GM23248 (cell line): Measurements from ENCODE around the gene TTC21A. TPM values are rescaled to one million over a fixed set of nuclear protein-coding genes. Genes with fewer than 3 reads are reported as not detected.
A peak's percentile ranks its signal among the peaks of the same experiment; 100 is the strongest.

Experiments
- DNase-seq: peaks from one replicate; pipeline ENCODE4 v3.0.0-alpha.2; 2015
- H2AFZ ChIP-seq: fragments of 200-600 bp; sonication (generic); 2 replicates; pipeline ENCODE4 v1.6.1; 2016; ENCODE audit warnings: antibody characterized with exemption
- H3F3A ChIP-seq: fragments of 200-600 bp; sonication (generic); 2 replicates; pipeline ENCODE4 v1.6.1; 2016; ENCODE audit warnings: mild to moderate bottlenecking, antibody characterized with exemption, mixed run types; ENCODE audit not compliant: insufficient read depth
- H3K27ac ChIP-seq: fragments of 200-600 bp; sonication (generic); 2 replicates; pipeline ENCODE4 v1.5.1; 2016; ENCODE audit warnings: mild to moderate bottlenecking
- H3K27me3 ChIP-seq: fragments of 200-600 bp; sonication (generic); replicated peaks from 2 replicates; pipeline ENCODE4 v1.6.1; 2016; ENCODE audit warnings: mild to moderate bottlenecking; ENCODE audit not compliant: insufficient read depth
- H3K36me3 ChIP-seq: fragments of 200-600 bp; sonication (generic); 2 replicates; pipeline ENCODE4 v1.6.1; 2016; ENCODE audit warnings: low read depth, mild to moderate bottlenecking
- H3K4me1 ChIP-seq: fragments of 200-600 bp; sonication (generic); 2 replicates; pipeline ENCODE4 v1.6.1; 2016; ENCODE audit warnings: mild to moderate bottlenecking; ENCODE audit not compliant: insufficient read depth
- H3K4me2 ChIP-seq: fragments of 200-600 bp; sonication (generic); one replicate; pipeline ENCODE4 v1.6.1; 2016; ENCODE audit warnings: mild to moderate bottlenecking; ENCODE audit not compliant: unreplicated experiment
- H3K4me3 ChIP-seq: fragments of 200-600 bp; sonication (generic); 2 replicates; pipeline ENCODE4 v1.5.1; 2016; ENCODE audit warnings: mild to moderate bottlenecking
- H3K79me2 ChIP-seq: fragments of 200-600 bp; sonication (generic); 2 replicates; pipeline ENCODE4 v1.6.1; 2016; ENCODE audit warnings: mild to moderate bottlenecking; ENCODE audit not compliant: insufficient read depth
- H3K9ac ChIP-seq: fragments of 200-600 bp; sonication (generic); 2 replicates; pipeline ENCODE4 v1.6.1; 2016; ENCODE audit warnings: mild to moderate bottlenecking
- H3K9me2 ChIP-seq: fragments of 200-600 bp; sonication (generic); 2 replicates; pipeline ENCODE4 v1.6.1; 2016; ENCODE audit warnings: mixed run types, mild to moderate bottlenecking, moderate library complexity; ENCODE audit not compliant: insufficient read depth
- H3K9me3 ChIP-seq: fragments of 200-600 bp; sonication (generic); one replicate; pipeline ENCODE4 v1.6.1; 2017; ENCODE audit warnings: low read depth
- H4K20me1 ChIP-seq: fragments of 200-600 bp; sonication (generic); 2 replicates; pipeline ENCODE4 v1.6.0; 2016; ENCODE audit not compliant: insufficient read depth
- EZH2 ChIP-seq: fragments of 200-600 bp; sonication (generic); IDR thresholded peaks from 2 replicates; pipeline ENCODE4 v1.6.1; 2018; ENCODE audit warnings: antibody characterized with exemption, mild to moderate bottlenecking; ENCODE audit not compliant: insufficient read depth, poor library complexity, severe bottlenecking
- EZH2phosphoT487 ChIP-seq: fragments of 200-600 bp; sonication (generic); IDR thresholded peaks from 2 replicates; pipeline ENCODE4 v1.6.1; 2018; ENCODE audit warnings: antibody characterized with exemption, moderate library complexity, mild to moderate bottlenecking, low read depth; ENCODE audit not compliant: insufficient read depth
- WGBS, 2 experiments: methylation state at CpG; one replicate each; pipeline ENCODE4 v1.1.6; 2015 to 2017; ENCODE audit warnings: low lambda C conversion rate in 2 of 2, low coverage in 1 of 2; ENCODE audit errors: missing lambda C conversion rate in 2 of 2; 5-methylcytosine and 5-hydroxymethylcytosine counted together
- in situ Hi-C: fragments of 300-500 bp; cut with MboI; formaldehyde crosslinking; loops from 2 replicates; pipeline ENCODE4 v1.15.0; 2020
- polyA plus RNA-seq: library from polyadenylated mRNA; unstranded; fragments of >200 nt; fragmentation: Nextera tagmentation; extraction: Ambion mirVana; gene quantifications from 2 replicates; pipeline ENCODE4 v1.2.1, GENCODE V29; 2016
- total RNA-seq: library from RNA; depleted of rRNA; stranded (reverse); fragments of >200 nt; shearing (Covaris generic); gene quantifications from 2 replicates; pipeline ENCODE4 v1.2.3, GENCODE V29; 2014

The TTC21A gene
- total and polyA plus RNA-seq, 2 experiments from 2014 or later, result 0.76 to 1.2 TPM

DNA sequence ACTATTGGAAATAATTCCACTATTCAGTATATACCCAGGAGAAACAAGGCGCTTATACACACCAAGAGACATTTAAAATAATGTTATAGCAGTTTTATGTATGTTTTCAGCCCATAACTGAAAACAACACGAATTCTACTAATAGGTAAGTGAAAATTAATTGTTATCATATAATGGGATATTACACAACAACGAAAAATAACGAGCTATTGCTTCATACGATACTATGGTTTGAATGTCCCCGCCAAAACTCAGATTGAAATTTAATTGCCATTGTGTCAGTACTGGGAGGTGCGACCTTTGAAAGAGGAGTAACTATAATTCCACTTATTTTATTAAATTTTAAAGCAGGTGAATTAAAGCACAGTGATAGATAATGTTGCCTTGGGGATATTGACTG is 49.9 kb downstream of the TTC21A start:
- 0 out of 2 replicates have a peak, but pooled peaks cover under 1% of the 10 kb centered on the region for H3F3A ChIP-seq

DNA sequence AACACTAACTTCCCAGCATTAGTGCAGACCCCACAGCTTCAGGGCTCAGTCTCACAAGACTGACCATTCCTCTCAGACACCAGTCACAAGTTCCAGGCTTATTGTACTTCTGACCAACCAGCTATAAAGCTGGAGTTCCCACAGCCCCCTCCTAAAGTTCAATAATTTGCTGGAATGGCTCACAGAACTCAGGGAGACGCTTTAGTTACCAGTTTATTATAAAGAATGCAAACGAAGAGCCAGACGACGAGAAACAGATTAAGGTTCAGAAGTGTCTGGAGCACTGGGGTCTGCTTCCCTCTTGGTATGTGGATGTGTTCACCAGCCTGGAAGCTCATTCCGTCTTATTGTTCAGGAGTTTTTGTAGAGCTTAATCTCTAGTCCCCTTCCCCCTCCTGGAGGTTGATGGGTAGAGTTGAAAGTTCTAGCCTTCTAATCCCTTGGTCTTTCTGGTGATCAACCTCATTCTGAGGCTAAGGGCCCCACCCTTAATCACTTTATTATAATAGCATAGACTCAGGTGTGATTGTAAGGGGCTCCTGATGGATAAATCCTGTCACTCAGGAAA is 50.8 kb downstream of the TTC21A start:
- Histone ChIP-seq H2AFZ (no peak overlapping the region), H3K36me3 (no peaks in the 10 kb centered on the region), H3K27ac (no peak overlapping the region), H3K9me2 (no peaks in the 10 kb centered on the region), H3F3A (no peaks in the 10 kb centered on the region), H3K9ac (no peak overlapping the region), H3K4me3 (no peak overlapping the region), H3K79me2 (no peaks in the 10 kb centered on the region), H3K9me3 (no peaks in the 10 kb centered on the region), H3K4me1 (no peaks in the 10 kb centered on the region), H4K20me1 (no peaks in the 10 kb centered on the region), H3K27me3 (no peaks in the 10 kb centered on the region), H3K4me2 (no peak overlapping the region)
- TF ChIP-seq EZH2phosphoT487 (no peak), EZH2 (no peak)
- DNase-seq, result no peak
- 63 to 75% methylated on average over 5 of the region's 5 CpGs for WGBS, 2 experiments
- in situ Hi-C loops, result no loop called here

More for the DNA sequence above, 49.9 kb downstream of the TTC21A start:
- no peak for DNase-seq
- no peak overlapping the region for H3K4me2 ChIP-seq
- H2AFZ ChIP-seq, result no peak overlapping the region
- H3K9ac ChIP-seq, result no peak overlapping the region
- H3K36me3 ChIP-seq, result no peaks in the 10 kb centered on the region
- H3K4me1 ChIP-seq, result no peaks in the 10 kb centered on the region
- no peak overlapping the region for H3K27ac ChIP-seq
- H3K4me3 ChIP-seq, result no peak overlapping the region
- in situ Hi-C loops, result no loop called here
- no peaks in the 10 kb centered on the region for H3K9me3 ChIP-seq
- no peaks in the 10 kb centered on the region for H3K79me2 ChIP-seq
- no peaks in the 10 kb centered on the region for H4K20me1 ChIP-seq
- WGBS, 2 experiments, result 90 to 91% methylated on average over 7 of the region's 7 CpGs
- TF ChIP-seq EZH2phosphoT487 (no peak), EZH2 (no peak)
- H3K9me2 ChIP-seq, result no peaks in the 10 kb centered on the region
- H3K27me3 ChIP-seq, result no peaks in the 10 kb centered on the region

DNA sequence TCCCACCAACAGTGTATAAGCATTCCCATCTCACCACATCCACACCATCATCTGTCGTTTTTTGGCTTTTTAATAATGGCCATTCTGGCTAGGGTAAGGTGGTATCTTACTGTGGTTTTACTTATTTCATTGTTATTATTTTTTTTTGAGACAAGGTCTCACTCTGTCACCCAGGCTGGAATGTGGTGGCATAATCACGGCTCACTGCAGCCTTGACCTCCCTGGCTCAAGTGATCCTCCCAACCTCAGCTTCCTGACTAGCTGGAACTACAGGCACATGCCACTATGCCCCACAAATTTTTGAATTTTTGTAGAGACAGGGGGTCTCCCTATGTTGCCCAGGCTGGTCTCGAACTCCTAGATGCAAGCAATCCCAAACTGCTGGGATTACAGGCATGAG is 56.9 kb downstream of the TTC21A start:
- H3K4me2 ChIP-seq, result no peak overlapping the region
- DNase-seq, result no peak
- no peaks in the 10 kb centered on the region for H3K79me2 ChIP-seq
- peaks cover 31% of the 10 kb centered on the region for H3F3A ChIP-seq
- in situ Hi-C loops, result no loop called here
- H3K4me1 ChIP-seq, result peaks cover 31% of the 10 kb centered on the region
- H3K9me3 ChIP-seq, result no peaks in the 10 kb centered on the region
- no peaks in the 10 kb centered on the region for H3K27me3 ChIP-seq
- no peak overlapping the region for H3K4me3 ChIP-seq
- H3K9ac ChIP-seq, result no peak overlapping the region
- H4K20me1 ChIP-seq, result no peaks in the 10 kb centered on the region
- 78 to 85% methylated on average over 3 of the region's 3 CpGs for WGBS, 2 experiments
- no peak overlapping the region for H2AFZ ChIP-seq
- no peak overlapping the region for H3K27ac ChIP-seq
- H3K9me2 ChIP-seq, result no peaks in the 10 kb centered on the region
- H3K36me3 ChIP-seq, result no peaks in the 10 kb centered on the region
- no peak for TF ChIP-seq EZH2
- TF ChIP-seq EZH2phosphoT487, result no peak

DNA sequence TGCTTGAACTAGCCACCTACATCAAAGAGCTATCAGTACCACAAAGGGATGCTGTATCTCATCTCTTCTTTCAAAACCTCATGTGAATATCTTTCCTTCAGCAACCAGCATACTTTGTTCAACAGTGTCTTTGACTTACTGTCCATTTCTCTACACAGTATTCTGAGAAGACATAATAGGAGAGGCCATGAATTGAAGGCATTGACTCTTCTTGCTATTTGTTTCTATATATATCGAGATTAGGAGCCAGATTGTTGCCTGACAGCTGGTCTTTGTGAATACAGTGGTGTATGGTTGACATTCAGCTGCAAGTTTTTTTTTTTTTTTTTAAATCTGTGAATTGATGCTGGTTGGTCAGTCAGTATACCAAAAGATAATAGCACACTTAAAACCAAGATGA is 58.0 kb downstream of the TTC21A start:
- no peaks in the 10 kb centered on the region for H3K9me3 ChIP-seq
- no peaks in the 10 kb centered on the region for H3K27me3 ChIP-seq
- TF ChIP-seq EZH2phosphoT487, result no peak
- TF ChIP-seq EZH2, result no peak
- H3K27ac ChIP-seq, result peak overlapping the region; percentile 77
- in situ Hi-C loops, result no loop called here
- no peaks in the 10 kb centered on the region for H3K9me2 ChIP-seq
- no peaks in the 10 kb centered on the region for H3K36me3 ChIP-seq
- WGBS, 2 experiments, result 50 to 51% methylated on average over 1 of the region's 1 CpG
- no peak overlapping the region for H3K9ac ChIP-seq
- no peak overlapping the region for H3K4me3 ChIP-seq
- peaks cover 31% of the 10 kb centered on the region for H3K4me1 ChIP-seq
- peaks cover 31% of the 10 kb centered on the region for H3F3A ChIP-seq
- no peaks in the 10 kb centered on the region for H4K20me1 ChIP-seq
- peak overlapping the region; percentile 56 for H3K4me2 ChIP-seq
- H2AFZ ChIP-seq, result no peak overlapping the region
- H3K79me2 ChIP-seq, result no peaks in the 10 kb centered on the region
- no peak for DNase-seq
